Rectal smooth muscle tissue (tissue), 1 donor: ENCODE measurements around the gene ANTXR1.

ENCODE experiments used
- H3K27ac ChIP-seq: one replicate; pipeline ENCODE4 v1.7.0; 2013; ENCODE audit warnings: low read depth, low read length, inconsistent platforms
- H3K27me3 ChIP-seq: one replicate; pipeline ENCODE4 v1.7.0; 2013; ENCODE audit warnings: low read length; ENCODE audit not compliant: control insufficient read depth, insufficient read depth
- H3K36me3 ChIP-seq: one replicate; pipeline ENCODE4 v1.7.0; 2013; ENCODE audit warnings: low read length; ENCODE audit not compliant: control insufficient read depth, insufficient read depth
- H3K4me1 ChIP-seq: one replicate; pipeline ENCODE4 v1.7.0; 2013; ENCODE audit warnings: low read length; ENCODE audit not compliant: control insufficient read depth, insufficient read depth
- H3K4me3 ChIP-seq: one replicate; pipeline ENCODE4 v1.7.0; 2013; ENCODE audit warnings: low read length
- H3K9ac ChIP-seq: one replicate; pipeline ENCODE4 v1.7.0; 2013; ENCODE audit warnings: low read length

The ANTXR1 gene

GRCh38 chr2:69013142-69013839 is at the start of gene ANTXR1:
ANTXR1 (plus strand) TSS chr2:69013179; CDS start chr2:69013500, 321 bp downstream.
- H3K27ac ChIP-seq = peak within 1 kb of the TSS; percentile 90
- H3K4me1 ChIP-seq = peaks cover 11% of the 10 kb centered on the region
- H3K4me3 ChIP-seq = peak within 1 kb of the TSS; percentile 85
- H3K36me3 ChIP-seq = no peaks in the 10 kb centered on the region
- H3K9ac ChIP-seq = peak within 1 kb of the TSS; percentile 66
- peaks cover 3% of the 10 kb centered on the region for H3K27me3 ChIP-seq

GRCh38 chr2:68964282-68964681 is 48.7 kb upstream of the ANTXR1 start:
- H3K36me3 ChIP-seq = no peaks in the 10 kb centered on the region
- H3K4me1 ChIP-seq = no peaks in the 10 kb centered on the region
- H3K27me3 ChIP-seq = no peaks in the 10 kb centered on the region
- no peak overlapping the region for H3K27ac ChIP-seq
- H3K9ac ChIP-seq = no peak overlapping the region
- H3K4me3 ChIP-seq = no peak overlapping the region

GRCh38 chr2:68968221-68968620 is 44.8 kb upstream of the ANTXR1 start:
- Histone ChIP-seq H3K27me3 (no peaks in the 10 kb centered on the region), H3K27ac (no peak overlapping the region), H3K4me1 (no peaks in the 10 kb centered on the region), H3K9ac (no peak overlapping the region), H3K36me3 (no peaks in the 10 kb centered on the region), H3K4me3 (no peak overlapping the region)

DNA sequence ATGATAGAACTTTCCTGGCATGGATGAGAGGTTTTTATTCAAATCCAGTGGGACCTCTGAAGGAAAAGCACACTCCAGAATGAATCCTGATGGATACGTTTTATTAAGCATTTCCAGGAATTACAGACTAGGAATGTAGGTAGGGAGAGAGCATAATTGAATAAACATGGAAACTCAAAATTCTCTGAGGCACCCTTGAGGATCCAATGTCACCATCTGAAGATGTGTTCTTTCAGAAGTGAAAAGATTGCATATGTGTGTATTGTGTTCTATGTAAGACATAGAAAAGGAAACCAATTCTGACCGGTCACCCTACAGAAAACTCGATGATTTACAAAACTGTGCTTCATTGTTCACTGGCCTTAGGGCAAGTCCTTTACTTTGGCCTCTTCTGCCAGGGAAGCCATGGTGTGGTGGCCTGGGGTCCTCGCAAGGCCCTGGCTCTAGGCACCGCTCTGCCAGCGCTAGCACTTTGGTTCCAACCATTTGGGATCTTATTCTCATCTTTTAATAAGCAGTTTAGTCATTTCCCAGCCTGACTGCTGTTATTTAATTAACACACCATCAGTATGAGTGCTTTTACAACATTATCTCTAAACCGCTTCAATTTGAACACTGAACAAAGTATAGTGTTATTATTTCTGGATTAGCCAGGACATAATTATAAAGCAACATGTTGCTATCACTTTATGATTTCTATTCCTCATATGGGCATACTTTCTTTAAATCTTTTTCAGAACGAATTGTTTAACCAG is 43.1 kb upstream of the ANTXR1 start:
- Histone ChIP-seq H3K9ac (no peak overlapping the region), H3K27ac (no peak overlapping the region), H3K27me3 (no peaks in the 10 kb centered on the region), H3K4me3 (no peak overlapping the region), H3K4me1 (no peaks in the 10 kb centered on the region), H3K36me3 (no peaks in the 10 kb centered on the region)

DNA sequence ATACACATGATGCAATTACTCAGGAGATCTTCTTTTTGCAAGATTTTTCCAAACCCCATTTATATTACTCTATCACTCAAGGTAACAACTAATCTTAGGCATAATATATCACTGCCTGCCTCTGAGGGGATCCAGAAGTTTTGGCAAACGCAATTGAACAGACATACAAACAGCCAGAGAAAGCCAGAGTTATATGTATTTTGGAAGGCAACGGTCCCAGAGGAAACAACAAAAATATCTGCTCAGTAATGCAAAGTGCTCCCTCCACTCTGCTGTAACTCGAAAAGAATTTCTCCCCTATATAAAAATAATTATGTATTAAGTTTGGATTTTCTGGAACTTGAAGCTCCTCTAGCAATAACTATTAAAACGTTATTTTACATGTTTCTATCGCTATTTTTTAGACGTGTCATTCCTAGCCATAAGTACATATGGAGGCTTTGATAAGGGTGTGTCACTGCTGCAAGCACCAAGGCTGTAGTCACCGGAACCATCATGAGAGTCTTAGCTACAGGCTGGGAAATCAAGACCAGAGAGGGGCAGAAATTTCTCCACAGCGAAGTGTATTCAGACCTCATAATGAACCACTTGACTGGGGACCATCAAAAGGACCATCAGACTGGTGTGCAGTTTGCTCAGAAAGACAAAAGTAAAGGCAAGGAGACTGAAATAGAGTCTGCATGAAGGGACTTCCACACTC is 42.3 kb upstream of the ANTXR1 start:
- Histone ChIP-seq H3K4me3 (no peak overlapping the region), H3K9ac (no peak overlapping the region), H3K27me3 (no peaks in the 10 kb centered on the region), H3K36me3 (no peaks in the 10 kb centered on the region), H3K27ac (no peak overlapping the region), H3K4me1 (no peaks in the 10 kb centered on the region)

DNA sequence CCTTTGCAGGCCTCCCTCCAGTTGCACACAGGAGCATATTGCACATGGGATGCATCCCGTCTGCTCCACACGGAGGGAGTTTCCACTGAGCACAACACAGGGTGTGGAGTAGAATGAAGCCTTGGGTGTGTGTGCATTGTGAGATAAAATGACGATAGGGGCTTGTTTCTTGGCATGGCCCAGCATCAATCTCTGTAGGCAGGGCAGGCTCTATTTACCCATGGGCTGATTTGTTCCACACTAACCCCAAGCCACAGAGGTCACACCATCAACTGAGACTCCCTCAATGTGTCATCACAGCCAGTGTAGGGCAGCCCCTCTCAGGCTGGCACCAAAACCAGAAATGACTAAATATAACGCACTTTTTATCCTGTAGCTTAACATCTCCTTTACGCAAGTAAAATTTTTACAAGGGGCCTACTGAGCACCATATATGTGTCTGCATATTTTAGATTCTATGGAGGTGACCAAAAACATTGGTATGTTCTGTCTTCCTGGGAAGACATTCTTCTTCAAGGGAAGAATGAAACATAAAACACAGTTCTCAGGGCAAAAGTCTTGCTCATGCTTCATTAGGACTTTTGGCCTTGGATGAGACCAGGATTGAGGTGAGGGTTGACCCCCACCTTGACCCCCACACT is 41.3 kb upstream of the ANTXR1 start:
- Histone ChIP-seq H3K4me1 (no peaks in the 10 kb centered on the region), H3K27me3 (no peaks in the 10 kb centered on the region), H3K4me3 (no peak overlapping the region), H3K27ac (no peak overlapping the region), H3K9ac (no peak overlapping the region), H3K36me3 (no peaks in the 10 kb centered on the region)

GRCh38 chr2:68974251-68974650 is 38.7 kb upstream of the ANTXR1 start, which contains the start of gene GKN1:
GKN1 (plus strand) TSS chr2:68974636; CDS start chr2:68974678, 42 bp downstream.
- H3K4me3 ChIP-seq = no peak within 1 kb of the TSS
- H3K9ac ChIP-seq = no peak within 1 kb of the TSS
- H3K4me1 ChIP-seq = no peaks in the 10 kb centered on the region
- H3K36me3 ChIP-seq = no peaks in the 10 kb centered on the region
- no peak within 1 kb of the TSS for H3K27ac ChIP-seq
- no peaks in the 10 kb centered on the region for H3K27me3 ChIP-seq

DNA sequence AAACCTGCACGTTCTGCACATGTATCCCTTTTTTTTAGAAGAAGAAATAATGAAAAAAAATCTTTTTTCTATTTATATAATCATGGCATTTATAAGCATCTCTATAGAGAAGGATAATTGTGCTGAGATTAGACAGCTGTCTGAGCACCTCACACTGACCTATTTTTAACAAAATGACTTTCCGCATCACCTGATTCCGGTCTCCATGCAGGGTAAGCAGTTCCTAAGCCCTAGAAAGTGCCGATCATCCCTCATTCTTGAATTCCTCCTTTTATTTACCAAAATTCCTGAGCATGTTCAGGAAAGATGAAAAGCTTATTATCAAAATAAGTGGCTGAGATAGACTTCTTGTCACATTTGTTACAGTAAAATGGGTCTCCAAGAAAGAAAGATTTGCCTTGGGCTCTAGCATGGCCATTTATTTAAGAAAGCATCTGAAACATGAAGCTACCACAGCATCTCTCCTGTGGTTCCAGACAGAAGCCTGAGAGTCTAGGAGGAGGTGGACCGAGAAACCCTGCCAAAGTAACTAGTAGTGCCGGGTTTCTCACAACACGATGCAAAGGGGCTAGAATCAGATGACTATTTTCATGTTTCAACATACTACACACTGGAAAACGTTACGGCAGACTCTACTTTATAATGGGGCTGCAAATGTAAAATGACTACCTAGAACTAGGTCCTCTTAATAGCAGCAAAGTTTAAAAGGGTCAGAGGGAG is 37.9 kb upstream of the ANTXR1 start:
- H3K4me1 ChIP-seq = no peaks in the 10 kb centered on the region
- H3K9ac ChIP-seq = no peak overlapping the region
- H3K27me3 ChIP-seq = no peaks in the 10 kb centered on the region
- H3K36me3 ChIP-seq = no peaks in the 10 kb centered on the region
- no peak overlapping the region for H3K27ac ChIP-seq
- no peak overlapping the region for H3K4me3 ChIP-seq

GRCh38 chr2:68975844-68976243 is 37.1 kb upstream of the ANTXR1 start:
- no peak overlapping the region for H3K4me3 ChIP-seq
- no peaks in the 10 kb centered on the region for H3K4me1 ChIP-seq

DNA sequence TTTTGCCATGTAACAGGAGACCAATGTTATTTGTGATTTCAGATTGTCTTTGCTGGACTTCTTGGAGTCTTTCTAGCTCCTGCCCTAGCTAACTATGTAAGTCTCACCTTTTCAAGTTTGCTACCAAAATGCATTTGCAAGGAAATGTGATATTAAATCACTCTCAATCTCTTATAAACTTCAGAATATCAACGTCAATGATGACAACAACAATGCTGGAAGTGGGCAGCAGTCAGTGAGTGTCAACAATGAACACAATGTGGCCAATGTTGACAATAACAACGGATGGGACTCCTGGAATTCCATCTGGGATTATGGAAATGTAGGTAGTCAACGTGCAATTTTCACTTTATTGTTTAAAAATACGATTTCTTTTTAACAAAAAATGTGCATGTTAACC is 35.5 kb upstream of the ANTXR1 start:
- Histone ChIP-seq H3K27ac (no peak overlapping the region), H3K4me3 (no peak overlapping the region), H3K27me3 (no peaks in the 10 kb centered on the region), H3K36me3 (no peaks in the 10 kb centered on the region), H3K9ac (no peak overlapping the region), H3K4me1 (no peaks in the 10 kb centered on the region)

More at GRCh38 chr2:68975844-68976243, 37.1 kb upstream of the ANTXR1 start:
- Histone ChIP-seq H3K27ac (no peak overlapping the region), H3K36me3 (no peaks in the 10 kb centered on the region), H3K27me3 (no peaks in the 10 kb centered on the region), H3K9ac (no peak overlapping the region)

- Histone ChIP-seq H3K36me3 (no peaks in the 10 kb centered on the region), H3K9ac (no peak overlapping the region), H3K4me1 (no peaks in the 10 kb centered on the region), H3K4me3 (no peak overlapping the region), H3K27ac (no peak overlapping the region), H3K27me3 (no peaks in the 10 kb centered on the region)
These were observed 34.9 kb upstream of the ANTXR1 start for GRCh38 chr2:68978098-68978497.
